GM18873 (cell line): ENCODE data around the gene HOXB7.

Source experiments
- ATAC-seq: cut with Tn5 transposase; IDR thresholded peaks from one replicate; pipeline ENCODE4 v1.9.1; 2021; ENCODE audit warnings: mild to moderate bottlenecking, moderate library complexity, moderate number of reproducible peaks; ENCODE audit not compliant: unreplicated experiment, low FRiP score

The HOXB7 gene

GRCh38 chr17:48637323-48638260 is 26.8 kb upstream of the HOXB7 start:
- no peak for ATAC-seq

DNA sequence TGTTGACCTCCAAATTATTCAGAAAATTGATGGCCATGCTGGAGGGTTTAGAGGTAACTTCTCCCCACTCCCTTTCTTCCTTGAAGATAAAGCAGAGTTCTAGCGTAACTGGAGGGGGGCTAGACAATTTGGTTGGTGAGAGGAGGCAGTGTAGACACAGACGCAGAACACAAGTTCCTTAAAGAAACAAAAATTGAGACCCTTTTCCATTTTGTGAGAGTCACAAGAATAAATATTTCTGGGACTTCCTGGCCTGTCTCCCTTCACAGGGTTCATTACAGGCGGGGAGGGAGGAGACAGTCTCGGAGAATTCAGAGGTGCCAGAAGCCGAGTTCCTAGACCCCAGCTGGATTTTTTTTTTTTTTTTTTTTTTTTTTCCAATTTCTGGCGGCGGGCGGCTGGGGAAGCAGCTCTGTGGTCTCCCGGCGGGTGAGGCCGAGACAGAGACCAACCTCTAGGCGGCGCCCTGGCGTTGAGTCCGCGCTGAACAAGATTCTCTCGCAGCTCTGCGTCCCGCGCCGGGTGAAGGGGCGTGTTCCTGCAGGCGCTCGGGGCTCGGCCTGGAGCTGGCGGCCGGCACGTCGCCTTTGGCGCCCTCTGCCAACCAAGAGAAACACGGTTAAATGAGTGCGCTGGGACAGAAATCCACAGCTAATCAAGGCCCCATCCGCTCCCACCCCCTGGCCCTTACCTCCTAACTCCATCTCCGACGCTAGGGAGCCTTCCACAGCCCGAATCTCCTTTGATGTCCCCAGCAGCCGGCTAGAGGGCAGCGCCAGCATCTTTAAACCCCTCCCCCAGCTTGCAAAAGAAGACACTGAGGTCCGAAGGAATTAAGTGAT is 25.6 kb upstream of the HOXB7 start:
- ATAC-seq = no peak

DNA sequence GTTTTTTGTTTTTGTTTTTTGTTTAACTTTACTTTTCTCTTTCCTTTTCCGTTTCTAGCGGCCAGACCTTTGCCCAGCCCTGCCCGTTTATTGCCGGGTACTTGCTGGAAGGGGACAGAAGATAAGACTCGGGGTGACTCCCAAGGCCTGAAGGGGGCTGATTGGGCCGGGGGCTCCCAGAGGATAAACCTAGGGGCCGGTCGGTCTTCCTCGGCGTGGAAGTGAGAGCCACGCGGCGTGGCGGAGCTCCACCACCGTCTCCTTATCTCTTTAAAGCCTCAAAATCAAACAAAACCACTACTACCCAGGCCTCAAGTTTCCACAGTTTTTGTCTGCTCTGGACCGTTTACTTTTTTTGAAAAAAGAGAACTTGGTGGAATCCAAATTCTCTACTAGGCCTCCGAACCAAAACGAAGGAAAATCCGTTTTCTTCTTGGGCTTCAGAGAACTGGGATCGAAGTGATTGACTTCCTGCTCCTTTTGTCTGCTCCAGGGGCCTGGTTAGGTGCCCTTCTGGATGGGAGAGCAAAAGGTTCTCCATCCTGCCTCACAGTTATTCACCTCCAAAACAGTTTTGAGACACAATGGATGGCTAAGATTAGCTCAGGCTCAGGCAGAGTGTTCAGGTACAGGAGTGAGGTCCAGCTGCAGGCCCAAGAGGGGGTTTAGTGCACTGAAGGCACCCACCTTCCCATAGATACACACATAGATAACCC is 23.8 kb upstream of the HOXB7 start:
- no peak for ATAC-seq

DNA sequence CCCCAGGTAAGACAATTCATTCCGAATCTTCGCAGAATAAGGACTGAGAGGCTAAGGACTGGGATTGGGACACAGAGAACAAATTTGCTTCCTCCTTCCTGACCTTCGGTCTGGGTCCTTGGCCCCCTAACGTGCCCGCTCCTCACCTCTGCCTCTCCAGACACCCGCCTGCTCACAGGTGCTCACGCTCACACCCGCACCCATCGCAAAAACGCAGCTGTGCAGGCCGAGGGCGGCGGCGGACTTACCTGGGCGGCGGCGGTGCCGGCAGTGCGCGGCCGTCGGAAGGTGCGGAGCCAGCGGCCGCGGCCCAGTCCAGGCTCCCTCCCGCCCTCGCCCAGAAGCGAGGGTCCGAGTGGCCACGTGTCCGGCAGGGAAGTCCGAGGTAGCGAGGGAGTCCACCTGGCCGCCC is 22.5 kb upstream of the HOXB7 start:
- no peak for ATAC-seq

GRCh38 chr17:48632579-48633265 is 21.9 kb upstream of the HOXB7 start:
- ATAC-seq = no peak

DNA sequence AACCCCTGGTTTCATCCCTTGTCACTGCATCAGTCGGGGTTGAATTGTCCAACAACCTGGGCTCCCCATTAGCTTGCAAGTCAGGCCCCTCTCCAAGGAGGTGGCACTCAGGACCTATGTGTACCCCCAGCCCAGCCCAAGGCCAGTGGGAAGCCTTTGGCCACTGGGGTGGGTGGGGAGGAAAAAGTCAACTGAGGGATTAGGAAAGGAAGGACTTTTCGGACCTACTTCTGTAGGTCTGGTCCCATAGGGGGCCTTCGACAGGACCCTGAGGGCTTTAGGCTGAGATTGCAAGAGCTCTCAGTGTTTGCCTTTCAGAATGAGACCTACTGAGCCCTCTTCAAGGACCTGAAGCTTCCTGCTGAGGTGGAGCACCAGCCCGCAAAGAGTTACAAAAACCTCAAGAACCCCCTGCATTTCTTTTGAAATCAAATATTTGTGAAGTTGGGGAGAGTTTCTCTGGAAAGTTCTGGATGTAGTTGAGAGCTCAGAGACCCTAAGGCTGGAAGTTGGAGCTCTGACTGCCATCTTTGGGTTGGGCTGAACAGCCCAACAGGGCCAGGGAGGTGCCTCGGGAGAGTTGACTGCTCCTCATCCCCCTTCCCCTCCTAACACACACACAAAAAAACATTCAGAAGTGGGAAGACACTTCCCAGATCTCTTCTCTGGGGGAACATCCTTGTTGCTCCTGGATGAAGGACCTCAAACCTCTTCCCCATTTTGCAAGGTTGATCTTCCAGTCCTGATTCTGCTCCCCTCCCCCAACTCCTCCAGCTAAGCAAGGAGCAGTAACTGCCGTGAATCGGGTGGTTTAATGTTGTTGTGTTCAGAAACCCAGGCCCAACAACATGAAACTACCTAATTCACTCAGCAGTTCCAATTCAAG is 21.1 kb upstream of the HOXB7 start:
- no peak for ATAC-seq

DNA sequence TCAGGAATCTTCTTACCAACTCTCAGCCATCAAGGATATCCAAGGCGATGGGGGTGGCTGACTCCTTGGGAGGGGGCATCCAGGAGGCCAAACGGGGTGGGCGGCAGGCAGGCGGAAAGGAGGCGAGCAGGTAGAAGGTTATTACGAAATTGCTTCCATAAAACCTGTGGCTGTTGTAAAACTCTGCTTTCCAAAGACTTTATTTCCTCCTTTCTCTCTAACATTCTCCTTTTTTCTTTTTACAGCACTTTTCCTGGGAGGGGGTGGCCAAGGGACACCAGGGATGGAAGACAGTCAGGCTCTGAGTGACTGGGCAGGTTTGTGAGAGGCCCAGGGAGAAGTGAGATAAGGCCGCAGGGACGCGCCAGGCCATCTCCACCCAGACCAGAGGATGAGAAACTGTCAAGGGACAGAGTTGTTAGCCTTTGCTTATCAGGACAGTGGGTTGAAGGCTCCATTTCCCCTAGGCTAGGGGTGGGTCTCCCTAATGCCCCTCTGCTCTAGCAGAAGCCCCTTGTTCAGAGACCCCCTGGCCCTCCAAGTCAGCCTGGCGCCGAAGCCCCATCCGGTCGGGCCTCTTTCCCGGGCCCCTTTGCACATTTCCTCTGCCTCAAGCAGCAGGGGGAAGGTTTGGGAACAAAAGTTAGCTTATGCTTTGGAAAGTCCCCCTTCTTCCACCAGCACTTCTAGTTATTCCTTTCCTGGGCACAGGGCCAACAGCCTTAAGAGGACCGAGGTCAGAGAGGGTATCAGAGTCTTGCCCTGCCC is 20.3 kb upstream of the HOXB7 start:
- ATAC-seq = no peak

GRCh38 chr17:48630009-48630924 is 19.4 kb upstream of the HOXB7 start:
- ATAC-seq = no peak

DNA sequence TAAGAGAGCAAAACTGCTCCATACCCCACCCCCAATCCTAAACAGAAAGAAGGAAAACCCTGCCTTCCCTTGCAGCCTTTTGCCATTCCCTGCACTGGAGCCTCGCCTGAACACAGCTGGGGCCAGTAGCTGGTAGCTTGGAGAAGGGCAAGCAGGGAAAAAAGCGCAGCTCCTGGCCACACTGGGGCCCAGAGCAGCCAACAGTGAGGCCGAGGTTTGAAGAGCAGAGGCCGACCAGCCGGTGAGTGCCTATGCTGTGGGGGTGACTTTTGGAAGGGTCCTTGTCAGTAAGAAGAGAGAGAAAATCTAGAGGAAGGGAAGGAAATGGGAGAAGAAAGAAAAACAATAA is 18.6 kb upstream of the HOXB7 start:
- no peak for ATAC-seq

- no peak for ATAC-seq
Observed at GRCh38 chr17:48628649-48629410, 18.0 kb upstream of the HOXB7 start.

DNA sequence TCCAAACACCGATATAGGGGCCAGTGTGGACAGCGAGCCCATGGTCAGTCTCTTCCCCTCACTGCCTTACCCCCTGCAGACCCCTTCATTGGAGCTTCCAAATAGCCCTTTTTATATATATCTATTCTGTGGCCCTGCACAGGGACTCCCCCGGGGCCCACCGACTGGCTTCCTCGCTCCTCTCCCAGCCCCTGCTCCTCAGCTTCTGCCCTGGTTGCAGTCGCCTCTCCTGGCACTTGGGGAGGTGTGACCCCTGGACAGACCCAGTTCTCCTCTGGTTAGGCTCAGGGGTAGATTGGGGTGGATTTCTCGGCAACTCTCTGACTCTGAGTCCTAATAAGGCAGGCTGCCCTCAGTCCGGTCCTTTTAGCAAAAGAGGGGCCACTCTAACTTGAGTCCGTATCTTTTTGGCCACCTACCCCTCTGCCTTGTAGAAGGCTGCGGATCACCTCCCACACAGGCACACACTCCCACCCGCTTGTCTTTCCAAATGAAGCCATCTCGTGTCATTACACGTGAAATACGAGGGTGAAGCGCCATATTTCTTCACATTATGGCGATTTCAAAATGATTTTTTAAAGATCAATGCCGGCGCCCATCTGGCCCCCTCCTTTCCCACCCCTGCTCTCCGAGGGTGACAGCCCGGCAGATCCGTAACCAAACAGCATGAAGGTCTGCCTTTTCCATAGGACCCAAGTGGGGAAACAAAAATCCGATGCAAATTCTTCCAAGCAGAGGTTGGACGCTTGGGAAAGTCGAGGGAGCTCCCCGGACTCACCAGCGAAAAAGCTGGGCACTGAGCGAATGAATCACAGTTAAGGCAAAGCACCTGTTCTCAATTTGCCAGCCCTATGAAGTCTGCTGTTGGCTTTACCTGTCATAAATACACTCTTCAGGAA is 17.1 kb upstream of the HOXB7 start:
- no peak for ATAC-seq

DNA sequence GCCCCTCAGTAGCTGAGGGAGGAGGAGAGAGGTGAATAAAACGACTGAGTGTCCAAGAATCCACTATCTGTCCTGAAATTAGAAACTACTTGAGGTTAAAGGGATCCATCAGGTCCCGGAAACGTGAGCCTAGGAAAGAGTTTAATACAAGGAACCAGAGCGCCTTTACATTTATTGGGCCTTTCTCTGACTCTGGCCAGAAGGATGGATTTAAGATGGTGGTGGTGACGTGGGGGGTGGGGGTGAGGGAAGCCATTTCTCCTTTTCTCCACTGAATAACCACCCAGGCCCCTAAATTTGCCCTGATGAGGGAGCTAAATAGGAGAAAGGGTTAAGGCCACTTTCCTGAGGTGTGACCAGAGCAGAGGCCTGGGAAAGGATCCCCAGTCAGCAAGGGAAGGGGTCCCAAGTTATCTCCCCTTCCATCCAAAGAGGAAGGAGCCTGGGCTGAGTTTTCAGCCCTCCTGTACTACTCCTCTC is 16.3 kb upstream of the HOXB7 start:
- no peak for ATAC-seq

DNA sequence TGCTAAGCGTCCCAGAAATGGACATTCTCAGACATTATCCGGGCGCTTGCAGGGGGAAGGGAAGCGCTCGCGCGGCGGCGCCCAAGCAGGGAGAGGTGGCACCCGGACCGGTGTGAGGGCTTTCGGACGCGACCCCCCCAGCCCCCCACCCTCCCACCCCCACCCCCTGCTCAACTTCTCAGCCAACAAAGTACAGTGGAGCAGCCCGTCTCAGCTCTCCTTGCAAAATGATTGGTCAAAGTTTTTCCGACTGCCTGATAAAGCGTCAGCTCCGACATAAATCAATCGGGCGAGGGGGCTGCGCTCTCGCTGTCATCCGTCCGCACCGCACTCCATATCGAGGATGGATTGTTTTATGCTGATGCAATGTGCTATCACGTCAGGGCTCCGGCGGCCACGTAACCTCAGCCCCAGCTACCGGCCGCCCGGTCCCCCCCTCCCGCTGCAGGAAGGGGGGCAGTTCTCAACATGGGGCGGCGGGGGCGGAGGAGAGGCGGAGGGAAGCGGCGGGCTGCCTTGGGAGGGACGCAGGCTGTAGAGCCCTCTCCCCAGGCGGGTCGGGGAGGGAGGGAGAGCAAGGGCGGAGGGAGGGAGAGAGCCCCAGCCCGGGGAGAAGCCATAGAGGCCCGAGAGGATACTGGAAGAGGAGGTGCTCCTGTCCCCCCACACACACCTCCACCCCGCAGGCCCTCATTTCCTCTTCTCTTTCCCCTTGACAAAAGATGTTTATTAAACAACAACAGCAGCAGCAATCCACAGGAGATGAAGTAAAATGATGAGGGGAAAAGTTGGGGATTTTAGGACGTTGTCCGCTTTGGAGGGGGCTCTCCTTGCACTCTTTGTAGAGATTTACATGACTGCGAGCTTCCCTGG is 15.7 kb upstream of the HOXB7 start, which contains the start of gene HOXB9:
TSS of gene HOXB9 (minus strand) at position 114 of the 873 bp plus-strand sequence. CDS start at position 25, 89 bp downstream.
- no peak for ATAC-seq

- no peak for ATAC-seq
Observed at GRCh38 chr17:48625495-48626244, 14.9 kb upstream of the HOXB7 start.
